ENCODE results near the gene TIGD1.
"Not testable (repeated sequence)": the region's sequence is repeated elsewhere in the genome, so short reads cannot be mapped to it uniquely, and the experiment has no call there.

The TIGD1 gene

GRCh38 chr2:232550354-232551249, at the start of gene TIGD1, which contains the start of gene EIF4E2:
Gene TIGD1, minus strand, starts transcription at chr2:232550557. Its CDS starts 675 bp downstream, at chr2:232549882.
Gene EIF4E2, plus strand, starts transcription at chr2:232550689. Its CDS starts 36 bp downstream, at chr2:232550725.
- DNase-seq: peak; percentile 91

GRCh38 chr2:232598293-232598692, 47.9 kb upstream of the TIGD1 start:
- DNase-seq: no peak

- no peak for DNase-seq
These were observed 47.2 kb upstream of the TIGD1 start for GRCh38 chr2:232597362-232598079.

GRCh38 chr2:232593982-232594381, 43.6 kb upstream of the TIGD1 start:
- no peak for DNase-seq

- no peak for DNase-seq
These were observed 42.5 kb upstream of the TIGD1 start for GRCh38 chr2:232592772-232593395.

- no peak for DNase-seq
These were observed 38.6 kb upstream of the TIGD1 start for GRCh38 chr2:232588680-232589585.

- DNase-seq: no peak
These were observed 37.7 kb upstream of the TIGD1 start for GRCh38 chr2:232588031-232588430.

- no peak for DNase-seq
These were observed 37.2 kb upstream of the TIGD1 start for GRCh38 chr2:232587512-232587911.

GRCh38 chr2:232586943-232587505, 36.7 kb upstream of the TIGD1 start:
- no peak for DNase-seq

GRCh38 chr2:232584238-232584637, 33.9 kb upstream of the TIGD1 start:
- no peak for DNase-seq

GRCh38 chr2:232581725-232582124, 31.4 kb upstream of the TIGD1 start:
- no peak for DNase-seq

GRCh38 chr2:232580648-232580981, 30.3 kb upstream of the TIGD1 start:
- DNase-seq: no peak

- DNase-seq: no peak
These were observed 28.3 kb upstream of the TIGD1 start for GRCh38 chr2:232578626-232579025.

GRCh38 chr2:232577841-232578240, 27.5 kb upstream of the TIGD1 start:
- DNase-seq: no peak

- DNase-seq: no peak
These were observed 26.6 kb upstream of the TIGD1 start for GRCh38 chr2:232576995-232577394.

- no peak for DNase-seq
These were observed 25.0 kb upstream of the TIGD1 start for GRCh38 chr2:232575404-232575746.

GRCh38 chr2:232574674-232575403, 24.5 kb upstream of the TIGD1 start:
- DNase-seq: no peak

- no peak for DNase-seq
These were observed 23.5 kb upstream of the TIGD1 start for GRCh38 chr2:232573771-232574435.

GRCh38 chr2:232573042-232573441, 22.7 kb upstream of the TIGD1 start:
- no peak for DNase-seq

- no peak for DNase-seq
These were observed 20.7 kb upstream of the TIGD1 start for GRCh38 chr2:232571026-232571474.

GRCh38 chr2:232570481-232570880, 20.1 kb upstream of the TIGD1 start:
- not testable (repeated sequence) for DNase-seq

Measured in CD4-positive, alpha-beta T cell treated with Interleukin-10 for 1 hour (primary cell).